B cell (primary cell): ENCODE results near the gene SERPINE3.

ENCODE experiments used
- EZH2 ChIP-seq: IDR thresholded peaks from 2 replicates; pipeline ENCODE4 v1.6.1; 2012; ENCODE audit warnings: borderline replicate concordance, low read depth, mild to moderate bottlenecking, moderate library complexity, low read length; ENCODE audit not compliant: insufficient read depth, poor library complexity, severe bottlenecking
- TF ChIP-seq, protein P1 (sequence below): fragments of 200-600 bp; IDR thresholded peaks from one replicate; pipeline ENCODE4 v1.8.0; 2022; ENCODE audit warnings: antibody characterized with exemption, mild to moderate bottlenecking

DNA sequence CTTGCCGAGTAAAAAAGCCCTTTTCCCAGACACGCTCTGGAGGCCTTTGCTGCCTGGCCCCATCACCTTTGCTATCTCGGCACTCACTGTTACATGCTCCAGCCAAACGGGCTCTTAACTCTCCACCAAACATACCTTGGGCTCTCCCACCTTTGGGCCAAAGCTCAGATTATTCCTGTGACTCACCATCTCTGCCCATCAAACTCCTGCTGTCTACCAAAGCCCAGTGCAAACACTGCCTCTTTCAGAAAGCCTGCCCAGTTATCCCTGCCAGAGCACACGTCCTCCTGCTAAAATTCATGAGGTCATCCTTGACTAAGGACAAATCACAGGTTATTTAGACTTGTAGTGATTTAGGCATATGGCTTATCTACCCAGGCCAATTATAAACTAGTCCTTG lies 48.1 kb upstream of the SERPINE3 start:
- TF ChIP-seq, protein P1, sequence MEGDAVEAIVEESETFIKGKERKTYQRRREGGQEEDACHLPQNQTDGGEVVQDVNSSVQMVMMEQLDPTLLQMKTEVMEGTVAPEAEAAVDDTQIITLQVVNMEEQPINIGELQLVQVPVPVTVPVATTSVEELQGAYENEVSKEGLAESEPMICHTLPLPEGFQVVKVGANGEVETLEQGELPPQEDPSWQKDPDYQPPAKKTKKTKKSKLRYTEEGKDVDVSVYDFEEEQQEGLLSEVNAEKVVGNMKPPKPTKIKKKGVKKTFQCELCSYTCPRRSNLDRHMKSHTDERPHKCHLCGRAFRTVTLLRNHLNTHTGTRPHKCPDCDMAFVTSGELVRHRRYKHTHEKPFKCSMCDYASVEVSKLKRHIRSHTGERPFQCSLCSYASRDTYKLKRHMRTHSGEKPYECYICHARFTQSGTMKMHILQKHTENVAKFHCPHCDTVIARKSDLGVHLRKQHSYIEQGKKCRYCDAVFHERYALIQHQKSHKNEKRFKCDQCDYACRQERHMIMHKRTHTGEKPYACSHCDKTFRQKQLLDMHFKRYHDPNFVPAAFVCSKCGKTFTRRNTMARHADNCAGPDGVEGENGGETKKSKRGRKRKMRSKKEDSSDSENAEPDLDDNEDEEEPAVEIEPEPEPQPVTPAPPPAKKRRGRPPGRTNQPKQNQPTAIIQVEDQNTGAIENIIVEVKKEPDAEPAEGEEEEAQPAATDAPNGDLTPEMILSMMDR, result no peak
- no peak for TF ChIP-seq EZH2
